ENCODE data around the gene CPNE5. TPM values are rescaled to one million over a fixed set of nuclear protein-coding genes. Genes with fewer than 3 reads are reported as not detected.

Gene CPNE5
- total RNA-seq, 1 experiment from 2014 or later, result not detected

- DNase-seq (ENCODE audit: low read depth), result no peak
- in situ Hi-C loops (cut with HindIII; ENCODE audit: low pct_unique_long_range_greater_than_20kb, low sequenced_read_pairs), result no loop called here
These were observed 1.5 kb upstream of the CPNE5 start for GRCh38 chr6:36840432-36841403.

GRCh38 chr6:36839749-36840431, 646 bp upstream of the CPNE5 start:
- DNase-seq (ENCODE audit: low read depth), result no peak
- in situ Hi-C loops (cut with HindIII; ENCODE audit: low pct_unique_long_range_greater_than_20kb, low sequenced_read_pairs), result no loop called here

- DNase-seq (ENCODE audit: low read depth), result no peak
- in situ Hi-C loops (cut with HindIII; ENCODE audit: low pct_unique_long_range_greater_than_20kb, low sequenced_read_pairs), result no loop called here
These were observed 1.6 kb downstream of the CPNE5 start for GRCh38 chr6:36837686-36838085.

GRCh38 chr6:36837022-36837339, 2.3 kb downstream of the CPNE5 start:
- no peak for DNase-seq (ENCODE audit: low read depth)
- in situ Hi-C loops (cut with HindIII; ENCODE audit: low pct_unique_long_range_greater_than_20kb, low sequenced_read_pairs), result no loop called here

- in situ Hi-C loops (cut with HindIII; ENCODE audit: low pct_unique_long_range_greater_than_20kb, low sequenced_read_pairs), result no loop called here
- DNase-seq (ENCODE audit: low read depth), result no peak
These were observed 2.9 kb downstream of the CPNE5 start for GRCh38 chr6:36836111-36837021.

- in situ Hi-C loops (cut with HindIII; ENCODE audit: low pct_unique_long_range_greater_than_20kb, low sequenced_read_pairs), result no loop called here
- DNase-seq (ENCODE audit: low read depth), result no peak
These were observed 4.5 kb downstream of the CPNE5 start for GRCh38 chr6:36834576-36835341.

- DNase-seq (ENCODE audit: low read depth), result no peak
- in situ Hi-C loops (cut with HindIII; ENCODE audit: low pct_unique_long_range_greater_than_20kb, low sequenced_read_pairs), result no loop called here
These were observed 6.0 kb downstream of the CPNE5 start for GRCh38 chr6:36833182-36833789.

- in situ Hi-C loops (cut with HindIII; ENCODE audit: low pct_unique_long_range_greater_than_20kb, low sequenced_read_pairs), result no loop called here
- no peak for DNase-seq (ENCODE audit: low read depth)
These were observed 6.9 kb downstream of the CPNE5 start for GRCh38 chr6:36832313-36832712.

- in situ Hi-C loops (cut with HindIII; ENCODE audit: low pct_unique_long_range_greater_than_20kb, low sequenced_read_pairs), result no loop called here
- no peak for DNase-seq (ENCODE audit: low read depth)
These were observed 8.7 kb downstream of the CPNE5 start for GRCh38 chr6:36830577-36830976.

GRCh38 chr6:36829919-36830544, 9.2 kb downstream of the CPNE5 start:
- DNase-seq (ENCODE audit: low read depth), result no peak
- in situ Hi-C loops (cut with HindIII; ENCODE audit: low pct_unique_long_range_greater_than_20kb, low sequenced_read_pairs), result no loop called here

GRCh38 chr6:36827261-36828079, 11.8 kb downstream of the CPNE5 start:
- in situ Hi-C loops (cut with HindIII; ENCODE audit: low pct_unique_long_range_greater_than_20kb, low sequenced_read_pairs), result no loop called here
- no peak for DNase-seq (ENCODE audit: low read depth)

- in situ Hi-C loops (cut with HindIII; ENCODE audit: low pct_unique_long_range_greater_than_20kb, low sequenced_read_pairs), result no loop called here
- DNase-seq (ENCODE audit: low read depth), result no peak
These were observed 12.6 kb downstream of the CPNE5 start for GRCh38 chr6:36826520-36827227.

GRCh38 chr6:36825994-36826393, 13.2 kb downstream of the CPNE5 start:
- no peak for DNase-seq (ENCODE audit: low read depth)
- in situ Hi-C loops (cut with HindIII; ENCODE audit: low pct_unique_long_range_greater_than_20kb, low sequenced_read_pairs), result no loop called here

- in situ Hi-C loops (cut with HindIII; ENCODE audit: low pct_unique_long_range_greater_than_20kb, low sequenced_read_pairs), result no loop called here
- no peak for DNase-seq (ENCODE audit: low read depth)
These were observed 13.8 kb downstream of the CPNE5 start for GRCh38 chr6:36825452-36825851.

- no peak for DNase-seq (ENCODE audit: low read depth)
- in situ Hi-C loops (cut with HindIII; ENCODE audit: low pct_unique_long_range_greater_than_20kb, low sequenced_read_pairs), result no loop called here
These were observed 15.0 kb downstream of the CPNE5 start for GRCh38 chr6:36824253-36824652.

Data from Caki2 (cell line).